ENCODE data around the gene JARID2. TPM values are rescaled to one million over a fixed set of nuclear protein-coding genes. Genes with fewer than 3 reads are reported as not detected.

Gene JARID2
- total RNA-seq, 6 experiments from 2014 or later = 2.5 to 3.9 (median 3.0) TPM

GRCh38 chr6:15357782-15358181 lies 111.9 kb downstream of the JARID2 start:
- Histone ChIP-seq H3K27ac (no peak overlapping the region), H3K36me3 (no peaks in the 10 kb centered on the region), H3K4me1 (peaks cover 0 to 6% (median 2%) of the 10 kb centered on the region in 4 donors), H3K9me3 (no peaks in the 10 kb centered on the region), H3K4me3 (no peak overlapping the region), H3K27me3 (no peaks in the 10 kb centered on the region)
- intact Hi-C loops (cut with DNase I) = no loop called here
- 65% methylated on average over 5 of the region's 5 CpGs for WGBS (ENCODE audit: insufficient coverage, low coverage, low lambda C conversion rate, missing lambda C conversion rate)
- DNase-seq (no peak), ATAC-seq (no peak)
- TF ChIP-seq POLR2A (IDR thresholded peaks at IDR 0.05) = no peak
- TF ChIP-seq CTCF (IDR thresholded peaks at IDR 0.05) = no peak

GRCh38 chr6:15358579-15359327 lies 112.9 kb downstream of the JARID2 start:
- intact Hi-C loops (cut with DNase I) = no loop called here
- no peak for ATAC-seq

GRCh38 chr6:15359335-15359862 lies 113.5 kb downstream of the JARID2 start:
- Histone ChIP-seq H3K27me3 (no peaks in the 10 kb centered on the region), H3K36me3 (no peaks in the 10 kb centered on the region), H3K4me3 (no peak overlapping the region), H3K4me1 (peaks cover 0 to 13% (median 8%) of the 10 kb centered on the region in 4 donors), H3K9me3 (no peaks in the 10 kb centered on the region), H3K27ac (no peak overlapping the region)
- DNase-seq (no peak), ATAC-seq (no peak)
- intact Hi-C loops (cut with DNase I) = no loop called here
- no peak for TF ChIP-seq POLR2A (IDR thresholded peaks at IDR 0.05)
- TF ChIP-seq CTCF (IDR thresholded peaks at IDR 0.05) = no peak
- 88% methylated on average over 7 of the region's 11 CpGs for WGBS (ENCODE audit: insufficient coverage, low coverage, low lambda C conversion rate, missing lambda C conversion rate)

More at GRCh38 chr6:15358579-15359327, 112.9 kb downstream of the JARID2 start:
- TF ChIP-seq POLR2A (IDR thresholded peaks at IDR 0.05) (no peak), CTCF (IDR thresholded peaks at IDR 0.05) (no peak)
- 86% methylated on average over 9 of the region's 9 CpGs for WGBS (ENCODE audit: insufficient coverage, low coverage, low lambda C conversion rate, missing lambda C conversion rate)
- Histone ChIP-seq H3K27ac (no peak overlapping the region), H3K27me3 (no peaks in the 10 kb centered on the region), H3K4me1 (peaks cover 0 to 13% (median 6%) of the 10 kb centered on the region in 4 donors), H3K9me3 (no peaks in the 10 kb centered on the region), H3K36me3 (no peaks in the 10 kb centered on the region), H3K4me3 (no peak overlapping the region)
- no peak for DNase-seq

GRCh38 chr6:15360300-15360699 lies 114.4 kb downstream of the JARID2 start:
- intact Hi-C loops (cut with DNase I) = no loop called here
- ATAC-seq (no peak), DNase-seq (no peak)
- peaks cover 0 to 16% (median 8%) of the 10 kb centered on the region in 4 donors for H3K4me1 ChIP-seq
- WGBS (ENCODE audit: insufficient coverage, low coverage, low lambda C conversion rate, missing lambda C conversion rate) = 95% methylated on average over 8 of the region's 9 CpGs
- H3K36me3 ChIP-seq = no peaks in the 10 kb centered on the region
- no peak overlapping the region for H3K4me3 ChIP-seq
- H3K9me3 ChIP-seq = no peaks in the 10 kb centered on the region
- H3K27ac ChIP-seq = no peak overlapping the region
- no peaks in the 10 kb centered on the region for H3K27me3 ChIP-seq
- TF ChIP-seq POLR2A (IDR thresholded peaks at IDR 0.05) (no peak), CTCF (IDR thresholded peaks at IDR 0.05) (no peak)
